Neural progenitor cell (in vitro differentiated cells): Measurements from ENCODE around the gene MASP1. TPM values are rescaled to one million over a fixed set of nuclear protein-coding genes. Genes with fewer than 3 reads are reported as not detected.

Experiments used
- DNase-seq: peaks from one replicate; pipeline ENCODE4 v3.0.0-alpha.2; 2016; ENCODE audit warnings: low spot score
- H2AFZ ChIP-seq: fragments of 200-600 bp; sonication (generic); replicated peaks from 2 replicates; pipeline ENCODE4 v1.6.1; 2016; ENCODE audit warnings: antibody characterized with exemption
- H3F3A ChIP-seq: fragments of 200-600 bp; sonication (generic); 2 replicates; pipeline ENCODE4 v1.6.1; 2016; ENCODE audit warnings: antibody characterized with exemption, low read depth
- H3K27ac ChIP-seq: fragments of 200-600 bp; sonication (generic); 2 replicates; pipeline ENCODE4 v1.5.1; 2016; ENCODE audit warnings: mild to moderate bottlenecking
- H3K27me3 ChIP-seq: fragments of 200-600 bp; sonication (generic); 2 replicates; pipeline ENCODE4 v1.6.1; 2016; ENCODE audit warnings: mild to moderate bottlenecking, moderate library complexity
- H3K36me3 ChIP-seq: fragments of 200-600 bp; sonication (generic); 2 replicates; pipeline ENCODE4 v1.5.1; 2016
- H3K4me1 ChIP-seq: fragments of 200-600 bp; sonication (generic); 2 replicates; pipeline ENCODE4 v1.6.1; 2016; ENCODE audit warnings: mixed run types
- H3K4me2 ChIP-seq: fragments of 200-600 bp; sonication (generic); 2 replicates; pipeline ENCODE4 v1.6.1; 2016
- H3K4me3 ChIP-seq: fragments of 200-600 bp; sonication (generic); 2 replicates; pipeline ENCODE4 v1.5.1; 2016
- H3K79me2 ChIP-seq: fragments of 200-600 bp; sonication (generic); 2 replicates; pipeline ENCODE4 v1.6.1; 2016; ENCODE audit warnings: low read depth
- H3K9ac ChIP-seq: fragments of 200-600 bp; sonication (generic); 2 replicates; pipeline ENCODE4 v1.6.1; 2016
- H3K9me3 ChIP-seq: fragments of 200-600 bp; sonication (generic); 2 replicates; pipeline ENCODE4 v1.5.1; 2016; ENCODE audit warnings: low read depth
- H4K20me1 ChIP-seq: fragments of 200-600 bp; sonication (generic); 2 replicates; pipeline ENCODE4 v1.6.1; 2016; ENCODE audit warnings: low read depth
- H3K27ac Mint-ChIP-seq: 3 replicates; pipeline ENCODE4 v1.8.0; 2021; ENCODE audit warnings: mixed read lengths
- H3K27me3 Mint-ChIP-seq: 2 replicates; pipeline ENCODE4 v1.8.0; 2022; ENCODE audit warnings: low read depth, mild to moderate bottlenecking, inconsistent platforms, moderate library complexity, mixed read lengths; ENCODE audit not compliant: insufficient read depth
- H3K36me3 Mint-ChIP-seq: 3 replicates; pipeline ENCODE4 v1.8.0; 2021; ENCODE audit warnings: mixed read lengths
- H3K4me1 Mint-ChIP-seq: 3 replicates; pipeline ENCODE4 v1.8.0; 2021; ENCODE audit warnings: mixed read lengths
- H3K4me3 Mint-ChIP-seq: 3 replicates; pipeline ENCODE4 v1.8.0; 2021; ENCODE audit warnings: mild to moderate bottlenecking, moderate library complexity, mixed read lengths
- H3K9me3 Mint-ChIP-seq: 3 replicates; pipeline ENCODE4 v1.8.0; 2020; ENCODE audit warnings: mixed read lengths
- EZH2 ChIP-seq: fragments of 200-600 bp; sonication (generic); IDR thresholded peaks from 2 replicates; pipeline ENCODE4 v1.6.1; 2017; ENCODE audit warnings: antibody characterized with exemption, mild to moderate bottlenecking, moderate library complexity
- EZH2phosphoT487 ChIP-seq: fragments of 200-600 bp; sonication (generic); IDR thresholded peaks from 2 replicates; pipeline ENCODE4 v1.6.1; 2017; ENCODE audit warnings: antibody characterized with exemption
- total RNA-seq: library from RNA; depleted of rRNA; stranded (reverse); fragments of >200 nt; gene quantifications from 2 replicates; pipeline ENCODE4 v1.2.3, GENCODE V29; 2015; ENCODE audit warnings: low replicate concordance
- TF ChIP-seq, protein P1 (sequence below): fragments of 200-600 bp; sonication (generic); IDR thresholded peaks from 2 replicates; pipeline ENCODE4 v1.5.1; 2017; ENCODE audit warnings: antibody characterized with exemption, mild to moderate bottlenecking

Gene MASP1
- total RNA-seq, 1 donor from 2014 or later: 3.3 TPM

DNA sequence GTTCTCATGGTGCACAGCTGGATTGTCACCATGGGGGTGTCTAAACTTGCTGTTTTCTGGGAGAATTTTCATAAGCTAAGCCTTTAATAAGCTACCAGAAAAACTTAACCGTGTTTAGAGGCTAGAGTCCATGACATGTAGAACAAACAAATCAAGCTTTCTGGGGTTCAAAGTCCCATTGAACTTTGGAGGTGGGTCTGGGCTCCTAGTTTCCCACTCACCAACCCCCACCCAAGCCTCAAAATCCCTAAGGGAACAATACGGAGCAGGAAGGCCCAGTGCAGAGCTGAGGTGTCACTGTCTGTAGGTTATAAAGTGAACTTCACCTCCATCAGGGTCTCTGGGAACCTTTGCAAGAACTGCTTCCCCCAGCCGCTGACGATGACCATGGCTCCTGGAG, 68.7 kb downstream of the MASP1 start:
- H3K9ac ChIP-seq: no peak overlapping the region
- H3K27me3 Mint-ChIP-seq: peaks cover 2% of the 10 kb centered on the region
- H3F3A ChIP-seq: no peaks in the 10 kb centered on the region
- no peaks in the 10 kb centered on the region for H3K36me3 ChIP-seq
- no peaks in the 10 kb centered on the region for H3K4me1 ChIP-seq
- no peaks in the 10 kb centered on the region for H3K36me3 Mint-ChIP-seq
- H3K27me3 ChIP-seq: no peaks in the 10 kb centered on the region
- no peaks in the 10 kb centered on the region for H3K9me3 Mint-ChIP-seq
- TF ChIP-seq EZH2 (no peak), EZH2phosphoT487 (no peak)
- TF ChIP-seq, protein P1, sequence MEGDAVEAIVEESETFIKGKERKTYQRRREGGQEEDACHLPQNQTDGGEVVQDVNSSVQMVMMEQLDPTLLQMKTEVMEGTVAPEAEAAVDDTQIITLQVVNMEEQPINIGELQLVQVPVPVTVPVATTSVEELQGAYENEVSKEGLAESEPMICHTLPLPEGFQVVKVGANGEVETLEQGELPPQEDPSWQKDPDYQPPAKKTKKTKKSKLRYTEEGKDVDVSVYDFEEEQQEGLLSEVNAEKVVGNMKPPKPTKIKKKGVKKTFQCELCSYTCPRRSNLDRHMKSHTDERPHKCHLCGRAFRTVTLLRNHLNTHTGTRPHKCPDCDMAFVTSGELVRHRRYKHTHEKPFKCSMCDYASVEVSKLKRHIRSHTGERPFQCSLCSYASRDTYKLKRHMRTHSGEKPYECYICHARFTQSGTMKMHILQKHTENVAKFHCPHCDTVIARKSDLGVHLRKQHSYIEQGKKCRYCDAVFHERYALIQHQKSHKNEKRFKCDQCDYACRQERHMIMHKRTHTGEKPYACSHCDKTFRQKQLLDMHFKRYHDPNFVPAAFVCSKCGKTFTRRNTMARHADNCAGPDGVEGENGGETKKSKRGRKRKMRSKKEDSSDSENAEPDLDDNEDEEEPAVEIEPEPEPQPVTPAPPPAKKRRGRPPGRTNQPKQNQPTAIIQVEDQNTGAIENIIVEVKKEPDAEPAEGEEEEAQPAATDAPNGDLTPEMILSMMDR: no peak
- H3K4me3 Mint-ChIP-seq: no peak overlapping the region
- no peak overlapping the region for H3K4me3 ChIP-seq
- no peak overlapping the region for H2AFZ ChIP-seq
- no peaks in the 10 kb centered on the region for H3K4me1 Mint-ChIP-seq
- no peak overlapping the region for H3K4me2 ChIP-seq
- DNase-seq: no peak
- no peaks in the 10 kb centered on the region for H3K9me3 ChIP-seq
- no peak overlapping the region for H3K27ac ChIP-seq
- H3K27ac Mint-ChIP-seq: no peak overlapping the region
- H3K79me2 ChIP-seq: no peaks in the 10 kb centered on the region
- H4K20me1 ChIP-seq: no peaks in the 10 kb centered on the region

GRCh38 chr3:187215460-187215859, 76.1 kb downstream of the MASP1 start:
- Histone ChIP-seq H3K27me3 (no peaks in the 10 kb centered on the region), H3K36me3 (no peaks in the 10 kb centered on the region), H4K20me1 (no peaks in the 10 kb centered on the region), H3K79me2 (no peaks in the 10 kb centered on the region), H3K4me2 (no peak overlapping the region), H3K9ac (no peak overlapping the region), H3F3A (no peaks in the 10 kb centered on the region), H3K9me3 (no peaks in the 10 kb centered on the region), H3K4me3 (no peak overlapping the region), H3K27ac (no peak overlapping the region), H3K4me1 (peaks cover 6% of the 10 kb centered on the region), H2AFZ (no peak overlapping the region)
- no peak overlapping the region for H3K4me3 Mint-ChIP-seq
- no peak overlapping the region for H3K27ac Mint-ChIP-seq
- no peaks in the 10 kb centered on the region for H3K36me3 Mint-ChIP-seq
- no peaks in the 10 kb centered on the region for H3K9me3 Mint-ChIP-seq
- H3K27me3 Mint-ChIP-seq: no peaks in the 10 kb centered on the region
- TF ChIP-seq EZH2 (no peak), EZH2phosphoT487 (no peak)
- TF ChIP-seq, protein P1: no peak
- peaks cover 8% of the 10 kb centered on the region for H3K4me1 Mint-ChIP-seq
- no peak for DNase-seq

- Histone ChIP-seq H3K79me2 (no peaks in the 10 kb centered on the region), H3F3A (peaks cover 3% of the 10 kb centered on the region), H3K4me2 (no peak overlapping the region), H2AFZ (no peak overlapping the region), H3K4me3 (no peak overlapping the region), H4K20me1 (no peaks in the 10 kb centered on the region), H3K9me3 (no peaks in the 10 kb centered on the region), H3K4me1 (peaks cover 12% of the 10 kb centered on the region), H3K9ac (no peak overlapping the region), H3K27me3 (no peaks in the 10 kb centered on the region), H3K27ac (no peak overlapping the region), H3K36me3 (no peaks in the 10 kb centered on the region)
- no peaks in the 10 kb centered on the region for H3K9me3 Mint-ChIP-seq
- no peak overlapping the region for H3K27ac Mint-ChIP-seq
- H3K36me3 Mint-ChIP-seq: no peaks in the 10 kb centered on the region
- peaks cover 16% of the 10 kb centered on the region for H3K4me1 Mint-ChIP-seq
- no peak for DNase-seq
- H3K27me3 Mint-ChIP-seq: no peaks in the 10 kb centered on the region
- TF ChIP-seq, protein P1: no peak
- no peak for TF ChIP-seq EZH2phosphoT487
- no peak for TF ChIP-seq EZH2
- H3K4me3 Mint-ChIP-seq: no peak overlapping the region
Observed at GRCh38 chr3:187213616-187214015, 77.9 kb downstream of the MASP1 start.
